Esophagus (tissue), 2 donors: ENCODE data around the gene KCNN3. TPM values are rescaled to one million over a fixed set of nuclear protein-coding genes. Genes with fewer than 3 reads are reported as not detected.

Experiments used
- H3K27ac ChIP-seq, 2 donors: one replicate each; pipeline ENCODE4 v1.5.1; 2013; ENCODE audit warnings: low read depth in 2 of 2, mild to moderate bottlenecking in 2 of 2, inconsistent platforms in 1 of 2, low read length in 1 of 2, moderate library complexity in 1 of 2
- H3K27me3 ChIP-seq, 2 donors: one replicate each; pipeline ENCODE4 v1.6.1; 2013; ENCODE audit warnings: low read length in 2 of 2, control low read depth in 1 of 2, mild to moderate bottlenecking in 1 of 2; ENCODE audit not compliant: insufficient read depth in 2 of 2, control insufficient read depth in 1 of 2
- H3K36me3 ChIP-seq, 2 donors: one replicate each; pipeline ENCODE4 v1.6.1; 2013; ENCODE audit warnings: low read length in 1 of 2; ENCODE audit not compliant: control insufficient read depth in 2 of 2, insufficient read depth in 2 of 2
- H3K4me1 ChIP-seq, 2 donors: one replicate each; pipeline ENCODE4 v1.6.1; 2013; ENCODE audit warnings: low read length in 1 of 2; ENCODE audit not compliant: control insufficient read depth in 2 of 2, insufficient read depth in 2 of 2
- H3K4me3 ChIP-seq, 2 donors: one replicate each; pipeline ENCODE4 v1.5.1; 2013; ENCODE audit warnings: low read length in 2 of 2, mild to moderate bottlenecking in 2 of 2, low read depth in 1 of 2, moderate library complexity in 1 of 2
- H3K9me3 ChIP-seq, 2 donors: one replicate each; pipeline ENCODE4 v1.6.1; 2013; ENCODE audit warnings: mild to moderate bottlenecking in 2 of 2, low read depth in 1 of 2, low read length in 1 of 2, moderate library complexity in 1 of 2; ENCODE audit not compliant: control insufficient read depth in 2 of 2, insufficient read depth in 1 of 2
- WGBS, 2 donors: extraction: QIAGEN DNeasy Blood & Tissue Kit; methylation state at CpG; one replicate each; pipeline ENCODE4 v1.1.7; 2013; 5-methylcytosine and 5-hydroxymethylcytosine counted together
- polyA plus RNA-seq, 2 donors: library from polyadenylated mRNA; stranded (reverse); fragments of 200-250 nt; gene quantifications; one replicate each; pipeline ENCODE4 v1.2.3, GENCODE V29; 2013
- donor health status: healthy with polysubstance abuse.
- donor health status: Bipolar disorder and iron deficiency.

The KCNN3 gene
- polyA plus RNA-seq, 2 donors, result 0.12 to 0.14 TPM

DNA sequence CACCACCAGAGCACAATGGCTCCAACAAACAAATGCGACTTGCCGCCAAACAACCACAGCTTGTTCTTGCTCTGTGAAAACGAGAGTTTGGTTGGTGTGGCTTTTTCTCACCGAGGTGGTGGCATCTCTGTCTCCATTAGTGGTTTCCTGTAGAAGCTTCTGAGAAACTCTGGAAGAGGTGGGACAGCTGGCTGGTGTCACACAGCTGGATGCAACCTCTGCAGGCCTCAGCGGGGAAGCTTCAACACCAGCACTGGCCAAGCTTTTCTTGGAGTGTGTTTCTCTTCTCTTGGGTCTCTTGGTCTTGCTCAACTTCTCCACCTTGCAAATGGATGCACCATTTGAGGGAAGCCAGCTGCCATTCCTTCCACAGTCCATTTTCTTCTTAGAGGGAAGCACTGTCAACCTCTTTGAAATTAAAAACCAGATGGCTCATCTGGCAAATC lies 124.8 kb downstream of the KCNN3 start:
- WGBS, 2 donors, result 61 to 72% methylated on average over 5 of the region's 5 CpGs
- no peaks in the 10 kb centered on the region for H3K36me3 ChIP-seq
- no peaks in the 10 kb centered on the region for H3K9me3 ChIP-seq
- no peak overlapping the region for H3K27ac ChIP-seq
- no peaks in the 10 kb centered on the region for H3K27me3 ChIP-seq
- H3K4me3 ChIP-seq, result no peak overlapping the region
- H3K4me1 ChIP-seq, result no peaks in the 10 kb centered on the region

- Histone ChIP-seq H3K36me3 (no peaks in the 10 kb centered on the region), H3K27ac (no peak overlapping the region), H3K27me3 (no peaks in the 10 kb centered on the region), H3K9me3 (no peaks in the 10 kb centered on the region), H3K4me3 (no peak overlapping the region), H3K4me1 (no peaks in the 10 kb centered on the region)
- WGBS, 2 donors, result 68 to 80% methylated on average over 9 of the region's 9 CpGs
Measured at GRCh38 chr1:154744352-154745035, 125.6 kb downstream of the KCNN3 start.

DNA sequence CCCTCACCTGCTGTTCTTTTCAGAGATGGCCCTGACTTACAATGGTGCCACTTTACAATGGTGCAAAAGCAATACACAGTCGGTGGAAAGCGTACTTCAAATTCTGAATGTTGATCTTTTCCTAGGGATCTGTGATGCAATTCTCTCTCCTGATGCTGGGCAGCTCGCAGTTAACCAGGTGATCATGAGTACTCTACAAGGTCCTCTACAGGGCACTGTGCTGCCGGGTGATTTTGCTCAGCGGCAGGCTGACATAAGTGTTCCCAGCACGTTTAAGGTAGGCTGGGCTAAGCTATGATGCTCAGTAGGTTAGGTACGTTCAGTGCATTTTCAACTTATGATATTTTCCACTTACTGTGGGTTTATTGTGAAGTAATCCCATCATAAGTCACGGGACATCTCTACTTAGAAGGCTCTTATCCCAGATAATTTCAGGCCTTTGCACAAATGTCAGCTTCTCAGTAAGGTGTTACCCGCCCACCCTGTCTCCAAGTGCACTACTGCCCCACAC lies 126.5 kb downstream of the KCNN3 start:
- 85 to 92% methylated on average over 9 of the region's 9 CpGs for WGBS, 2 donors
- no peaks in the 10 kb centered on the region for H3K27me3 ChIP-seq
- H3K9me3 ChIP-seq, result no peaks in the 10 kb centered on the region
- H3K36me3 ChIP-seq, result no peaks in the 10 kb centered on the region
- no peak overlapping the region for H3K27ac ChIP-seq
- H3K4me3 ChIP-seq, result no peak overlapping the region
- H3K4me1 ChIP-seq, result no peaks in the 10 kb centered on the region

GRCh38 chr1:154742606-154743005 lies 127.5 kb downstream of the KCNN3 start:
- no peak overlapping the region for H3K4me3 ChIP-seq
- WGBS, 2 donors, result 85 to 90% methylated on average over 11 of the region's 11 CpGs
- H3K9me3 ChIP-seq, result no peaks in the 10 kb centered on the region
- H3K27me3 ChIP-seq, result no peaks in the 10 kb centered on the region
- H3K36me3 ChIP-seq, result no peaks in the 10 kb centered on the region
- H3K4me1 ChIP-seq, result no peaks in the 10 kb centered on the region
- no peak overlapping the region for H3K27ac ChIP-seq

- H3K36me3 ChIP-seq, result no peaks in the 10 kb centered on the region
- WGBS, 2 donors, result 66 to 74% methylated on average over 15 of the region's 15 CpGs
- no peak overlapping the region for H3K4me3 ChIP-seq
- no peaks in the 10 kb centered on the region for H3K4me1 ChIP-seq
- H3K27me3 ChIP-seq, result no peaks in the 10 kb centered on the region
- H3K27ac ChIP-seq, result no peak overlapping the region
- H3K9me3 ChIP-seq, result no peaks in the 10 kb centered on the region
Measured at GRCh38 chr1:154741741-154742495, 128.2 kb downstream of the KCNN3 start.

DNA sequence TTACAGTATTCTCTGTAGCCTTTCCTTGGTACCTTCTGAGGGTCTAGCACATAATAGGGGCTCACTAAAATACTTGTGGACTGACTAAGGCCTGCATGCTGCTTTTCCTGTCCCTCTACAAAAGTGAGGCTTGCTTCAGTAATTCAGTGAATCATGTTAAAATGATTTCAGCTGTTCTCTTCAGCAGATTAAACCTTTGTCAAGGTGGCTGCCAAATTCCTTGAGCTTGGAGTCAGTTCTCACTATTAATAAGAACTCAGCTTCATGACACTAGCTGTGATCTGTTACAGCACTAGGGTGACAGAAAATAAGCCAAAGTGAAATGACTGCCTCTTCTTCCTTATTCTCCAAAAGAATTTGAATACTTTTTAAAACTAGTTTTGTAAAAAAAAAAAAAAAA lies 128.8 kb downstream of the KCNN3 start:
- Histone ChIP-seq H3K9me3 (no peaks in the 10 kb centered on the region), H3K27me3 (no peaks in the 10 kb centered on the region), H3K27ac (no peak overlapping the region), H3K4me3 (no peak overlapping the region), H3K36me3 (no peaks in the 10 kb centered on the region), H3K4me1 (no peaks in the 10 kb centered on the region)

GRCh38 chr1:154739654-154740053 lies 130.4 kb downstream of the KCNN3 start:
- H3K4me1 ChIP-seq, result no peaks in the 10 kb centered on the region
- H3K4me3 ChIP-seq, result no peak overlapping the region
- no peaks in the 10 kb centered on the region for H3K9me3 ChIP-seq
- no peaks in the 10 kb centered on the region for H3K27me3 ChIP-seq
- no peak overlapping the region for H3K27ac ChIP-seq
- WGBS, 2 donors, result 71 to 85% methylated on average over 2 of the region's 2 CpGs
- no peaks in the 10 kb centered on the region for H3K36me3 ChIP-seq

- no peaks in the 10 kb centered on the region for H3K4me1 ChIP-seq
Measured at GRCh38 chr1:154736841-154737240, 133.2 kb downstream of the KCNN3 start.

DNA sequence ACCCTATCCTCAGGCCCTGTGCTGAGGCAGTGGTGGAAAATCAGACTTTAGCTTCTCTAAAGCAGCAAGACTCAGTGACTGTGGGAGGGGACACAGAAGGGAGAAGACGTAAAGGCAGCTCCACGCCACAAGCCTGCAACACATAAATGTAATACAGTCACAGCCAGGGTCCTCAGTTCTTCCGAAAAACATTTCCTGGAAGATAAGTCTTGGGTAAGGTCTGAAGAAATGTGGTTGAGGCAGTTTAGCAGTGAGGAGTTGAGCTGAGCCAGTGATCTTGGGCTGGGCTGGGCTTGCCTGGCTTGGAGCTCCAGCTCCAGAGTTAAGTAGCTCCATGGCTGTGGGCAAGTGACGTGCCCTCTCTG lies 134.3 kb downstream of the KCNN3 start:
- Histone ChIP-seq H3K4me3 (no peak overlapping the region), H3K27ac (no peak overlapping the region), H3K4me1 (peaks cover 3% of the 10 kb centered on the region in 2 donors), H3K9me3 (no peaks in the 10 kb centered on the region), H3K27me3 (no peaks in the 10 kb centered on the region), H3K36me3 (no peaks in the 10 kb centered on the region)
- 88 to 89% methylated on average over 4 of the region's 4 CpGs for WGBS, 2 donors

More at GRCh38 chr1:154736841-154737240, 133.2 kb downstream of the KCNN3 start:
- 63 to 64% methylated on average over 6 of the region's 6 CpGs for WGBS, 2 donors
- Histone ChIP-seq H3K27ac (no peak overlapping the region), H3K36me3 (no peaks in the 10 kb centered on the region), H3K9me3 (no peaks in the 10 kb centered on the region), H3K27me3 (no peaks in the 10 kb centered on the region), H3K4me3 (no peak overlapping the region)
